Gastrocnemius medialis (tissue), 4 donors: ENCODE results near the gene SIRPD.

Experiments used
- CTCF ChIP-seq, 5 experiments: fragments of 450-650 bp in 3 of 5; fragments of 200-600 bp in 2 of 5; sonication (generic) in 2 of 5; IDR thresholded peaks in 4 of 5; conservative IDR thresholded peaks in 1 of 5; 1 replicate in 4 of 5; 2 replicates in 1 of 5; pipeline ENCODE4 v1.5.1; 2016 to 2019; ENCODE audit warnings: antibody characterized with exemption in 5 of 5, mild to moderate bottlenecking in 3 of 5, moderate library complexity in 3 of 5
- POLR2A ChIP-seq, 2 donors: fragments of 450-650 bp; IDR thresholded peaks; one replicate each; pipeline ENCODE4 v1.6.1; 2017; ENCODE audit warnings: antibody characterized with exemption in 2 of 2, mild to moderate bottlenecking in 2 of 2, moderate library complexity in 2 of 2

GRCh38 chr20:1505361-1505760 lies 52.1 kb downstream of the SIRPD start:
- TF ChIP-seq CTCF (IDR thresholded peaks at IDR 0.05 in 4 of 5, conservative IDR thresholded peaks at IDR 0.05 in 1 of 5) (no peak), POLR2A (IDR thresholded peaks at IDR 0.05) (no peak)
